Testis (tissue), 3 donors: ENCODE measurements around the gene ALPI. TPM values are rescaled to one million over a fixed set of nuclear protein-coding genes. Genes with fewer than 3 reads are reported as not detected.

Source experiments
- DNase-seq: peaks from one replicate; pipeline ENCODE4 v3.0.0-alpha.2; 2019
- H3K27ac ChIP-seq, 2 donors: fragments of 200-600 bp; sonication (generic); one replicate each; pipeline ENCODE4 v1.5.1; 2019
- H3K27me3 ChIP-seq: fragments of 200-600 bp; sonication (generic); one replicate; pipeline ENCODE4 v1.5.1; 2019
- H3K36me3 ChIP-seq: fragments of 200-600 bp; sonication (generic); one replicate; pipeline ENCODE4 v1.5.1; 2017; ENCODE audit warnings: low read depth; ENCODE audit errors: missing control alignments
- H3K4me1 ChIP-seq: fragments of 200-600 bp; sonication (generic); one replicate; pipeline ENCODE4 v1.5.1; 2019
- H3K4me3 ChIP-seq, 2 donors: fragments of 200-600 bp; sonication (generic); one replicate each; pipeline ENCODE4 v1.5.1; 2017 to 2019
- H3K9me3 ChIP-seq: fragments of 200-600 bp; sonication (generic); one replicate; pipeline ENCODE4 v1.5.1; 2017
- POLR2A ChIP-seq: fragments of 450-650 bp; IDR thresholded peaks from one replicate; pipeline ENCODE4 v1.6.1; 2017; ENCODE audit warnings: antibody characterized with exemption, mild to moderate bottlenecking, moderate library complexity
- WGBS, 2 donors: methylation state at CpG; one replicate each; pipeline ENCODE4 v1.1.5; 2018; 5-methylcytosine and 5-hydroxymethylcytosine counted together
- intact Hi-C: fragments of 100-400 bp; cut with DNase I; formaldehyde crosslinking; loops from one replicate; pipeline ENCODE4 v1.15.1; 2023; ENCODE audit warnings: low total_unique reads
- polyA plus RNA-seq: library from polyadenylated mRNA; stranded (reverse); fragments of 350-450 nt; fragmentation: Illumina TruSeq; extraction: RNeasy Lipid Tissue Mini Kit (QIAGEN cat#74804); gene quantifications from one replicate; pipeline ENCODE4 v1.2.3, GENCODE V29; 2014; ENCODE audit warnings: low read depth, low replicate concordance; ENCODE audit not compliant: insufficient read depth
- total RNA-seq, 2 donors: library from RNA; depleted of rRNA; stranded (reverse); fragments of >200 nt; gene quantifications; one replicate each; pipeline ENCODE4 v1.2.3, GENCODE V29; 2016
- TF ChIP-seq, protein P1 (sequence below), 3 experiments: fragments of 450-650 bp in 2 of 3; fragments of 200-600 bp in 1 of 3; sonication (generic) in 1 of 3; IDR thresholded peaks; one replicate each; pipeline ENCODE4 v1.5.1; 2016 to 2019; ENCODE audit warnings: antibody characterized with exemption in 3 of 3, mild to moderate bottlenecking in 2 of 3, moderate library complexity in 1 of 3

ALPI gene
- total and polyA plus RNA-seq, 3 donors from 2014 or later, result 0.16 to 0.43 TPM; not detected in 1

DNA sequence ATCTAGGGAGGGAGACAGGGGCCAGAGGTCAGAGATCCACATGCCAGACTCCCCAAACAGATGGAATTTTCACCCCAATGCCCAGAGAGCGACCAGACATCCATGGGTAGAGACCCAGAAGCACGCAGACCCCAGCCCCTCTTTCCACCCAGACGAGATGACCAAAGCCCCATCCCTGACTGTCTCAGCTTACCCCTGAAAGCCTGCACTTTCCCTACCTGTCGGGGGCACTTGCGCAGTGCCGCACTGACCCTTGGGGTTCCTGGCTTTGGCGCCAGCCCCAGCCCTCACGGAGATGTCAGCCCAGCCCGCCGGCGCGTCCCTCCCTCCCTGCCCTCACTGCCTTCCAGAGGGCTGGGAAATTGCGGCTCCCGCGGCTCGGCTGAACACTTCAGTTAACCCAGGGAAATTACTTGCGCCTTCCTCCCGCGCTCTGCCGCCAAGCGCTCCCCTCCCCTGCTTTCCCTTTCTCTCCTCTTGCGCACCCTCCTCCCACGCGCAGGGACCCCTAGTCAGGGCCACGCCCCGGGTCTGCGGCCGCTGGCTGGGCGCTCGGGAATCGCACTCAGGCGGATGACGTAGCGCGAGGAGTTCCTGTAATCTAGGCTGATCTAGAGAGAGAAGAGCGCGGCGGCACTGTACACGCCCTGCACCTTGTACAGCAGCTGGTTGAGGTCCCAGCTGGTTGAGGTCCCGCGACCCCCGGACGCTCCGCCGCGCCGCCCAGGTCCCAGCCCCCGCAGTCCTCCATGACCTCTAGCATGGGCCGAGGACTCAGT is 37.3 kb upstream of the ALPI start:
- 1 to 3% methylated on average over 23 to 45 of the region's 49 CpGs for WGBS, 2 donors
- H3K36me3 ChIP-seq, result no peaks in the 10 kb centered on the region
- TF ChIP-seq, protein P1, sequence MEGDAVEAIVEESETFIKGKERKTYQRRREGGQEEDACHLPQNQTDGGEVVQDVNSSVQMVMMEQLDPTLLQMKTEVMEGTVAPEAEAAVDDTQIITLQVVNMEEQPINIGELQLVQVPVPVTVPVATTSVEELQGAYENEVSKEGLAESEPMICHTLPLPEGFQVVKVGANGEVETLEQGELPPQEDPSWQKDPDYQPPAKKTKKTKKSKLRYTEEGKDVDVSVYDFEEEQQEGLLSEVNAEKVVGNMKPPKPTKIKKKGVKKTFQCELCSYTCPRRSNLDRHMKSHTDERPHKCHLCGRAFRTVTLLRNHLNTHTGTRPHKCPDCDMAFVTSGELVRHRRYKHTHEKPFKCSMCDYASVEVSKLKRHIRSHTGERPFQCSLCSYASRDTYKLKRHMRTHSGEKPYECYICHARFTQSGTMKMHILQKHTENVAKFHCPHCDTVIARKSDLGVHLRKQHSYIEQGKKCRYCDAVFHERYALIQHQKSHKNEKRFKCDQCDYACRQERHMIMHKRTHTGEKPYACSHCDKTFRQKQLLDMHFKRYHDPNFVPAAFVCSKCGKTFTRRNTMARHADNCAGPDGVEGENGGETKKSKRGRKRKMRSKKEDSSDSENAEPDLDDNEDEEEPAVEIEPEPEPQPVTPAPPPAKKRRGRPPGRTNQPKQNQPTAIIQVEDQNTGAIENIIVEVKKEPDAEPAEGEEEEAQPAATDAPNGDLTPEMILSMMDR (IDR thresholded peaks at IDR 0.05), result no peak
- no peak for TF ChIP-seq POLR2A
- H3K27me3 ChIP-seq, result no peaks in the 10 kb centered on the region
- DNase-seq, result no peak
- no peaks in the 10 kb centered on the region for H3K9me3 ChIP-seq
- peaks cover 8% of the 10 kb centered on the region for H3K4me1 ChIP-seq
- no peak overlapping the region for H3K27ac ChIP-seq
- H3K4me3 ChIP-seq, result peak overlapping the region; percentile 29
- intact Hi-C loops, result no loop called here

DNA sequence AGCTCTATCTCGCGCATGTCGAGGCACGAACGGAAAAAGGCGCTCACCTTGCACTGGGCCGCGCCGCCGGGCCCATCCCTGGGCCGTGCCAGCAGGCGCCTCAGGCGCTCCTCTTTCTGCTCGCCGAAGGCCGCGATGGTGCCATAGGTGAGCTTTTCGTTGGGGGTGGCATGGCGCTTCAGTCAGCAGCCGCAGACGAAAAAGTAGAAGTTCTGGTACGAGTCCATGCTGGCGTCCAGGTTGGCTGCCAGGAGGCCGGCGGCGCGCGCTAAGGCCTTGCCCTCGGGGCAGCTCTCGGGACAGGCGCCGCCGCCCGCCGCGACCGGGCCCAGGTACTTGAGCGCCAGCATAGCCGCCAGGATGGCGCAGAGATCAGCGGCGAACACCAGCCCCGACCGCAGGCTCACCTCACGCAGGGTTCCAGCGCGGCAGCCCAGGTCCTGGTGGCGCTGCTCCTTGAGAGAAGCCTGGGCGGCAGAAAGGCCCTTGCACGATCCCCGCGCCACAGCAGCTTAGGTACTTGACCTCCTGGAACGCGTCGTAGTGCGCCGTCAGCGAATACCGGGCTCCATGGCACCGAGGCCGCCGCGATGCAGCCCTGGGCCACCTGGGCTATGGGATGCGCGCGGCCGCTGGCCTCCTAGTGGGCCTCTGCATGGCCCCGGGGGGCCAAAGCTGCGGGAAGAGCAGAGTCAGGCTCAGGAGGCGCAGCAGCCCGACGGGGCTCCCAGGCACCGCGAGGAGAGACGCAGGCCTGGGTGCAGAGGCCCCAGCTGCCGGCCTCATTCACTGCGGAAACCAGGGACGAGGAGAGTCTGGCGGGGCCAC is 36.5 kb upstream of the ALPI start:
- no peaks in the 10 kb centered on the region for H3K36me3 ChIP-seq
- intact Hi-C loops, result no loop called here
- TF ChIP-seq, protein P1 (IDR thresholded peaks at IDR 0.05), result no peak
- TF ChIP-seq POLR2A, result no peak
- peaks cover 8% of the 10 kb centered on the region for H3K4me1 ChIP-seq
- no peaks in the 10 kb centered on the region for H3K27me3 ChIP-seq
- WGBS, 2 donors, result 0 to 3% methylated on average over 7 to 63 of the region's 79 CpGs
- peak overlapping the region; percentile 29 to 45 for H3K4me3 ChIP-seq
- DNase-seq, result no peak
- no peak overlapping the region for H3K27ac ChIP-seq
- no peaks in the 10 kb centered on the region for H3K9me3 ChIP-seq

DNA sequence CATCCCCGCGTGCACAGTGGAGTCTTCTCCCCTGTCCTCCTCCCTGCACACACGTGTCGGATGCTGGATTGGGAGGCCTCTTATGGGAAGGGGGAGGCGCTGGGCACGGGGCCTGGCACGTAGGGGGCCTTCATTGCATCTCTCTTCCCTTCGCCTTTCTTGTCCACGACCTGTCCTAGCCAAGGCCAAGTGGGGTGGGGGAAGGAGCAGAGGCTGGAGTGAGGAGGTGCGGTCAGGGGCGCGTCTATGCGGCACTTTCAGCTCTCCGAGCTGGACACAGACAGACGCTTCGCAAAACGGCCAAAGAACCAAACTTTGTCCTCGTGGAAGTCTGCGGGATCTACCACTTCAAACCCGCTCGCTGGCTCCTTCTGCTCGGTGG is 35.9 kb upstream of the ALPI start:
- TF ChIP-seq, protein P1 (IDR thresholded peaks at IDR 0.05), result no peak
- no peak for TF ChIP-seq POLR2A
- WGBS, 2 donors, result 1 to 7% methylated on average over 14 to 19 of the region's 22 CpGs
- peaks cover 8% of the 10 kb centered on the region for H3K4me1 ChIP-seq
- DNase-seq, result no peak
- H3K9me3 ChIP-seq, result no peaks in the 10 kb centered on the region
- intact Hi-C loops, result no loop called here
- no peaks in the 10 kb centered on the region for H3K36me3 ChIP-seq
- no peak overlapping the region for H3K27ac ChIP-seq
- H3K27me3 ChIP-seq, result no peaks in the 10 kb centered on the region
- H3K4me3 ChIP-seq, result peak overlapping the region in 1 of 2 donors; percentile 45

DNA sequence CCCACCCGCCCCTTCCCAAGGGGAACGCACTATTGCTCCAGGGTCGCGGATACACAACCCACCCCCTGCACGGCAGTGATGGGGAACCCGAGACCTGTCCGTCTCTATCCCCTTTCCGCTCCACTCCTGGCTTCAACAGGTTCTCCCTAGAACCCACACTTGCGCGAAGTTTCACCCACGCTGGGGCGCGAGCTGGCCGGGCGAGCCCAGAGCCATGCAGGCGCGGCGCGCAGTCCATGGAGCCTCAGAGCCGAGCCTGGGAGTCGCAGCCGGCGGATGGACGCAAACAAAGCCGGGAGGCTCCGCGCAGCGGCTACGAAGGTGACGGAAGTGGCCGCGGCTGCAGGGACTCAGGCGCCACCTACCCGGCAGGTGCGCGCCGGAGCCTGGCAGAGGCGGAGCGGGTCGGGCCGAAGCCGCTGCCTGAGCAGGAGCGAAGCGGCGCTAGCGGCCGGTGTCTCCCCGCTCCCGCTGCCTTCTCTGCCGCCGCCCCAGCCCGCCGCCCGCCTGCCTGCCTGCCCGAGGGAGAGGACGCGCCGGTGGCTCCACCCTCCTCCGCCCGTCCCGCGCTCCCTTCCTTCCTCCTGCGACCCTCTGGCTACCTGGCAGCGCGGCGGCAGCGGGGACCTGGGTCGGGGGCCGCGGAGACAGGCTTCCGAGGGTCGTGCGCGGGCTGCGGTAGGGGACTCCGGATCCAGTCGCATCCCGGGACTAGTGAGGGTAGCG is 35.3 kb upstream of the ALPI start:
- H3K36me3 ChIP-seq, result no peaks in the 10 kb centered on the region
- no peak for DNase-seq
- H3K4me3 ChIP-seq, result peak overlapping the region; percentile 24 to 45
- H3K4me1 ChIP-seq, result peaks cover 8% of the 10 kb centered on the region
- no peak overlapping the region for H3K27ac ChIP-seq
- no peaks in the 10 kb centered on the region for H3K9me3 ChIP-seq
- WGBS, 2 donors, result 0 to 2% methylated on average over 26 to 55 of the region's 79 CpGs
- no peak for TF ChIP-seq POLR2A
- TF ChIP-seq, protein P1 (IDR thresholded peaks at IDR 0.05), result no peak
- intact Hi-C loops, result no loop called here
- H3K27me3 ChIP-seq, result no peaks in the 10 kb centered on the region
